ENCODE results near the gene ARID2. TPM values are rescaled to one million over a fixed set of nuclear protein-coding genes. Genes with fewer than 3 reads are reported as not detected.
A peak's percentile ranks its signal among the peaks of the same experiment; 100 is the strongest.

ARID2 gene
- total and polyA plus RNA-seq, 2 donors from 2014 or later = 4.4 to 35.7 TPM

DNA sequence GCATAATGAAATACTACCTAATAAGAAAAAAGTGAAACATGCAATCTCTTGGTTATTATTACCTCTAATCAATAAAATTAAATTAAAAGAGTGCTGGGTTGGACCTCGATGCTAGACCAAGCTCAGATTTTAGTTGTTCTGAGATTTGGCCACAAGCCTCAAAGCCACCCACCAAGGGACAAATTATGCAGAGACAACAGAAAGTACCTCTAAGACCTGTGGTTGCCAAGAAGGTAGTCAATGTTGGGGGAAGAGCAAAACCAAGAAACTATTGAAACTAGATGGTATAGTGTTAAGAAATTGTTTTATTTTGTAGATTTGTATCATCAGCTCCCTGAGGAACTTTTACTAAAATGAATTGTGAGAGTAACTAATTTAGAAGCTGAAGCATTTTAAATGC lies 43.8 kb upstream of the ARID2 start:
- no peak for FAIRE-seq

DNA sequence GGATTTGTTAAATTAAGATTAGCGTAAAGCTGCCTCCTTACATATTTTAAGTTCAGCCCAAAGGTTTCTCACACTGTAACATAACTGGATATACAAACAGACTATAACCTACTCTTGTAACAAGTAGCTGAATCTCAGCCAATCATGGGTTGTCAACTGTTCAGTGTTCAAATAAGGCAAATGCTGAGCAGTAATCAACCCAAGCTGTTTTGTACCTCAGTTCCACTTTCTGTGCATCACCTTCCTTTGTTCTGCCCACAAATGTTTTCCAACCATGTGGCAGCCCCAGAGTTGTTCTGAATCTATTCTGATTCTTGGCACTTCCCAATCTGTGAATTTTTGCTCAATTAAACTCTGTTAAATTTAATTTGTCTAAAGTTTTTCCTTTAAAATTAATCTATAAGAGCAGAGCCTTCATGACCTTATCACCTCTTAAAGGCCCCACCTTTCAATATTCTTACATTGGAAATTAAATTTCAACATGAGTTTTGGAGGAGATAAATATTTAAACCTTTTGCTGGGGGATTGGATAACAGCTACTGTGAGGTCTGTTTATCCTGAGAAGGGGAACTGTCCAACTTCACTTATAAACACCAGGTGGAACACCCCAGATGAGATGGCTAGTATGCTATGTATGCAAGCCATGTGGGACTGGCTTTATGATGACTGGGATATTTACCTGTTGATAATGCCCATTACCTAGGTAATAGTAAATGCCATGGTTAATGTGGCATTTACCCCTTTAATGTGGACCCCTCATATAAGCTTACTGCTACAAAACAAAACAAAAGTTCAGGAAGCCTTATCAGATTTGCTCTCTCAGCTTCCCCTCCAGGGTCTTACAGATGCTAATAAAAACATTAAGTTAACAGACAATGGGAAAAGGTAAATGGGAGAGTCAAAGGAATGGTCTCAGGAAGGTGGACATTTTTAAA lies 42.2 kb upstream of the ARID2 start:
- intact Hi-C loops (cut with DNase I) = no loop called here
- Histone ChIP-seq H3K9me3 (ENCODE audit: control insufficient read depth in 2 of 3, insufficient read depth in 1 of 3, low read length in 3 of 3) (no peaks in the 10 kb centered on the region), H3K4me3 (ENCODE audit: low read length in 3 of 3) (no peak overlapping the region), H3K9ac (ENCODE audit: low read length in 3 of 3) (no peak overlapping the region), H3K27me3 (ENCODE audit: control insufficient read depth, insufficient read depth, low read length) (no peaks in the 10 kb centered on the region), H3K36me3 (ENCODE audit: control insufficient read depth in 2 of 3, insufficient read depth in 3 of 3, low read length in 3 of 3) (no peaks in the 10 kb centered on the region), H3K4me1 (ENCODE audit: control insufficient read depth in 2 of 3, insufficient read depth in 2 of 3, low read depth in 1 of 3, low read length in 3 of 3) (no peaks in the 10 kb centered on the region), H3K27ac (ENCODE audit: low read depth in 2 of 2, low read length in 2 of 2) (no peak overlapping the region)
- no peak for FAIRE-seq
- TF ChIP-seq, protein P1, sequence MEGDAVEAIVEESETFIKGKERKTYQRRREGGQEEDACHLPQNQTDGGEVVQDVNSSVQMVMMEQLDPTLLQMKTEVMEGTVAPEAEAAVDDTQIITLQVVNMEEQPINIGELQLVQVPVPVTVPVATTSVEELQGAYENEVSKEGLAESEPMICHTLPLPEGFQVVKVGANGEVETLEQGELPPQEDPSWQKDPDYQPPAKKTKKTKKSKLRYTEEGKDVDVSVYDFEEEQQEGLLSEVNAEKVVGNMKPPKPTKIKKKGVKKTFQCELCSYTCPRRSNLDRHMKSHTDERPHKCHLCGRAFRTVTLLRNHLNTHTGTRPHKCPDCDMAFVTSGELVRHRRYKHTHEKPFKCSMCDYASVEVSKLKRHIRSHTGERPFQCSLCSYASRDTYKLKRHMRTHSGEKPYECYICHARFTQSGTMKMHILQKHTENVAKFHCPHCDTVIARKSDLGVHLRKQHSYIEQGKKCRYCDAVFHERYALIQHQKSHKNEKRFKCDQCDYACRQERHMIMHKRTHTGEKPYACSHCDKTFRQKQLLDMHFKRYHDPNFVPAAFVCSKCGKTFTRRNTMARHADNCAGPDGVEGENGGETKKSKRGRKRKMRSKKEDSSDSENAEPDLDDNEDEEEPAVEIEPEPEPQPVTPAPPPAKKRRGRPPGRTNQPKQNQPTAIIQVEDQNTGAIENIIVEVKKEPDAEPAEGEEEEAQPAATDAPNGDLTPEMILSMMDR (IDR thresholded peaks at IDR 0.05; ENCODE audit: borderline replicate concordance, extremely low read depth, insufficient read depth) = no peak
- DNase-seq = peak in 1 of 5 donors; percentile 26

More for the DNA sequence above, 43.8 kb upstream of the ARID2 start:
- H3K27ac ChIP-seq (ENCODE audit: low read depth in 2 of 2, low read length in 2 of 2) = no peak overlapping the region
- intact Hi-C loops (cut with DNase I) = no loop called here
- H3K4me3 ChIP-seq (ENCODE audit: low read length in 3 of 3) = no peak overlapping the region
- no peak overlapping the region for H3K9ac ChIP-seq (ENCODE audit: low read length in 3 of 3)
- H3K4me1 ChIP-seq (ENCODE audit: control insufficient read depth in 2 of 3, insufficient read depth in 2 of 3, low read depth in 1 of 3, low read length in 3 of 3) = no peaks in the 10 kb centered on the region
- no peaks in the 10 kb centered on the region for H3K36me3 ChIP-seq (ENCODE audit: control insufficient read depth in 2 of 3, insufficient read depth in 3 of 3, low read length in 3 of 3)
- TF ChIP-seq, protein P1 (IDR thresholded peaks at IDR 0.05; ENCODE audit: borderline replicate concordance, extremely low read depth, insufficient read depth) = no peak
- no peaks in the 10 kb centered on the region for H3K27me3 ChIP-seq (ENCODE audit: control insufficient read depth, insufficient read depth, low read length)
- no peaks in the 10 kb centered on the region for H3K9me3 ChIP-seq (ENCODE audit: control insufficient read depth in 2 of 3, insufficient read depth in 1 of 3, low read length in 3 of 3)
- DNase-seq = no peak

DNA sequence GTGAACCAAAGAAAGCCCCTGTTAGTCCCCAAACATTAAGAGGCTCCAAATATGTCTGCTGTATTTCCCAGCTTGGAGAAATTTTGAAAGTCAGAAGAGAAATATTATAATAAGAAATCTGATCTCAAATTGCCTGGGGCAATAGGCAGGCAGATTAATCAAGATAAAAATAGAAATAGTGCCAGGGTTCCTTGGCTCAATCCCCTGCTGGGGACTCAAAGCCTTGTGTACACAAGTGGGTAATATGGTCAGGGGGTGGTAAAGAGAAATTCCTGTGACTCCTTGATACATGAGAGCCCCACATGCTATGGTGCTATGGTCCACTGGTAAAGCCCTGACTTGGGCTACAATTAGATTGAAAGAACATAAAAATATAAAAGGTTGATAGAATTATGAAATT lies 41.3 kb upstream of the ARID2 start:
- FAIRE-seq = no peak

More for the DNA sequence above, 41.3 kb upstream of the ARID2 start:
- Histone ChIP-seq H3K4me3 (ENCODE audit: low read length in 3 of 3) (no peak overlapping the region), H3K9me3 (ENCODE audit: control insufficient read depth in 2 of 3, insufficient read depth in 1 of 3, low read length in 3 of 3) (no peaks in the 10 kb centered on the region), H3K27me3 (ENCODE audit: control insufficient read depth, insufficient read depth, low read length) (no peaks in the 10 kb centered on the region), H3K9ac (ENCODE audit: low read length in 3 of 3) (no peak overlapping the region), H3K27ac (ENCODE audit: low read depth in 2 of 2, low read length in 2 of 2) (no peak overlapping the region), H3K36me3 (ENCODE audit: control insufficient read depth in 2 of 3, insufficient read depth in 3 of 3, low read length in 3 of 3) (no peaks in the 10 kb centered on the region), H3K4me1 (ENCODE audit: control insufficient read depth in 2 of 3, insufficient read depth in 2 of 3, low read depth in 1 of 3, low read length in 3 of 3) (no peaks in the 10 kb centered on the region)
- TF ChIP-seq, protein P1 (IDR thresholded peaks at IDR 0.05; ENCODE audit: borderline replicate concordance, extremely low read depth, insufficient read depth) = no peak
- intact Hi-C loops (cut with DNase I) = no loop called here
- DNase-seq = peak in 2 of 5 donors; percentile 48 to 49
